HepG2 (cell line): ENCODE measurements around the gene MTCP1. TPM values are rescaled to one million over a fixed set of nuclear protein-coding genes. Genes with fewer than 3 reads are reported as not detected.

ENCODE experiments used
- ATRX ChIP-seq: sonication (generic); formaldehyde crosslinking; IDR thresholded peaks from 2 replicates; pipeline ENCODE4 v1.4.0; 2020; ENCODE audit warnings: missing genetic modification reagents, borderline replicate concordance
- FOXK2 ChIP-seq: fragments of 450-650 bp; IDR thresholded peaks from 2 replicates; pipeline ENCODE4 v1.6.1; 2016
- KDM4B ChIP-seq: sonication (generic); formaldehyde crosslinking; IDR thresholded peaks from 2 replicates; pipeline ENCODE4 v1.4.0; 2020; ENCODE audit warnings: missing genetic modification reagents
- KLF13 ChIP-seq: sonication (generic); formaldehyde crosslinking; IDR thresholded peaks from 2 replicates; pipeline ENCODE4 v1.4.0; 2020; ENCODE audit warnings: mild to moderate bottlenecking, missing genetic modification reagents
- NFE2 ChIP-seq: sonication (generic); formaldehyde crosslinking; IDR thresholded peaks from 2 replicates; pipeline ENCODE4 v1.4.0; 2020; ENCODE audit warnings: missing genetic modification reagents
- PAXIP1 ChIP-seq: sonication (generic); formaldehyde crosslinking; conservative IDR thresholded peaks from 2 replicates; pipeline ENCODE4 v1.4.0; 2020; ENCODE audit warnings: mild to moderate bottlenecking, missing genetic modification reagents, moderate library complexity
- PRDM10 ChIP-seq: sonication (generic); formaldehyde crosslinking; IDR thresholded peaks from 2 replicates; pipeline ENCODE4 v1.4.0; 2020; ENCODE audit warnings: low read depth, missing genetic modification reagents
- RARA ChIP-seq: IDR thresholded peaks from 2 replicates; pipeline ENCODE4 v1.6.1; 2016; ENCODE audit warnings: missing genetic modification reagents, missing compliant biosample characterization
- REPIN1 ChIP-seq: sonication (generic); formaldehyde crosslinking; IDR thresholded peaks from 2 replicates; pipeline ENCODE4 v1.8.0; 2022; ENCODE audit warnings: missing genetic modification reagents, low read depth, mild to moderate bottlenecking, borderline replicate concordance
- SP140L ChIP-seq: sonication (generic); formaldehyde crosslinking; IDR thresholded peaks from 2 replicates; pipeline ENCODE4 v1.4.0; 2020; ENCODE audit warnings: missing genetic modification reagents, borderline replicate concordance
- SP5 ChIP-seq: IDR thresholded peaks from 2 replicates; pipeline ENCODE4 v1.6.1; 2016; ENCODE audit warnings: low read depth, borderline replicate concordance
- TBX2 ChIP-seq: sonication (generic); formaldehyde crosslinking; IDR thresholded peaks from 2 replicates; pipeline ENCODE4 v1.5.0; 2020; ENCODE audit warnings: missing genetic modification reagents, mild to moderate bottlenecking, borderline replicate concordance
- ZFP62 ChIP-seq: sonication (generic); formaldehyde crosslinking; IDR thresholded peaks from 2 replicates; pipeline ENCODE4 v1.4.0; 2020; ENCODE audit warnings: missing genetic modification reagents
- polyA plus RNA-seq, 8 experiments: library from polyadenylated mRNA; depleted of rRNA in 3 of 8; stranded (reverse) in 7 of 8; unstranded in 1 of 8; fragments of >200 nt; fragmentation: Illumina TruSeq in 4 of 8; extraction: Trizol in 4 of 8; gene quantifications; 2 replicates each; pipeline versions ENCODE4 v1.2.1 to v1.2.3, GENCODE V29; 2011 to 2016; ENCODE audit warnings: low read depth in 4 of 8, missing spikeins in 1 of 8, mixed read lengths in 1 of 8; ENCODE audit not compliant: insufficient read depth in 1 of 8
- total RNA-seq, 5 experiments: library from RNA; depleted of rRNA; stranded (reverse); fragments of >200 nt; fragmentation: Illumina TruSeq; extraction: Trizol; gene quantifications; 2 replicates each; pipeline ENCODE4 v1.2.3, GENCODE V29; 2016; ENCODE audit warnings: low read depth in 1 of 5

The MTCP1 gene
- total and polyA plus RNA-seq, 2 of the 13 experiments (the other 11 are each of a cell fraction or from before 2014, with no cell fraction given) = 5.1 to 18.9 TPM

GRCh38 chrX:155026727-155027508 lies 44.0 kb downstream of the MTCP1 start, which contains the start of gene FUNDC2 (continued):
- TF ChIP-seq ZFP62 (CRISPR knock-in tag) = no peak
- TF ChIP-seq SP140L = no peak
- no peak for TF ChIP-seq ATRX (CRISPR knock-in tag)
- TF ChIP-seq RARA (CRISPR knock-in tag) = peak; percentile 15; the same call in 1 of the 2 replicates
- TF ChIP-seq PRDM10 (CRISPR knock-in tag) = peak; percentile 35; the same call in 1 of the 2 replicates
- peak; percentile 67; the same call in 1 of the 2 replicates for TF ChIP-seq SP5 (CRISPR knock-in tag)
- TF ChIP-seq KLF13 = no peak
- peak; percentile 56; the same call in 1 of the 2 replicates for TF ChIP-seq REPIN1 (CRISPR knock-in tag)
- TF ChIP-seq TBX2 (CRISPR knock-in tag) = peak; percentile 80; the same call in 1 of the 2 replicates
- TF ChIP-seq KDM4B = no peak
- TF ChIP-seq PAXIP1 (CRISPR knock-in tag) = no peak
- TF ChIP-seq NFE2 (CRISPR knock-in tag) = no peak
- peak; percentile 67 for TF ChIP-seq FOXK2
